Ovary (tissue), 3 donors: Measurements from ENCODE around the gene SENP8.

ENCODE experiments used
- EP300 ChIP-seq: sonication (generic); formaldehyde crosslinking; IDR thresholded peaks from one replicate; pipeline ENCODE4 v1.6.1; 2017; ENCODE audit warnings: antibody characterized with exemption
- POLR2A ChIP-seq: fragments of 450-650 bp; IDR thresholded peaks from one replicate; pipeline ENCODE4 v1.6.1; 2017; ENCODE audit warnings: antibody characterized with exemption, mild to moderate bottlenecking, moderate library complexity
- TF ChIP-seq, protein P1 (sequence below), 3 donors: fragments of 450-650 bp in 2 of 3; fragments of 200-600 bp in 1 of 3; IDR thresholded peaks; one replicate each; pipeline versions ENCODE4 v1.5.1 to v1.8.0; 2016 to 2022; ENCODE audit warnings: antibody characterized with exemption in 3 of 3, mild to moderate bottlenecking in 1 of 3
- donor health status: DM: no; HTN: no; CAD: no.

- TF ChIP-seq POLR2A (no peak), EP300 (no peak)
- TF ChIP-seq, protein P1, sequence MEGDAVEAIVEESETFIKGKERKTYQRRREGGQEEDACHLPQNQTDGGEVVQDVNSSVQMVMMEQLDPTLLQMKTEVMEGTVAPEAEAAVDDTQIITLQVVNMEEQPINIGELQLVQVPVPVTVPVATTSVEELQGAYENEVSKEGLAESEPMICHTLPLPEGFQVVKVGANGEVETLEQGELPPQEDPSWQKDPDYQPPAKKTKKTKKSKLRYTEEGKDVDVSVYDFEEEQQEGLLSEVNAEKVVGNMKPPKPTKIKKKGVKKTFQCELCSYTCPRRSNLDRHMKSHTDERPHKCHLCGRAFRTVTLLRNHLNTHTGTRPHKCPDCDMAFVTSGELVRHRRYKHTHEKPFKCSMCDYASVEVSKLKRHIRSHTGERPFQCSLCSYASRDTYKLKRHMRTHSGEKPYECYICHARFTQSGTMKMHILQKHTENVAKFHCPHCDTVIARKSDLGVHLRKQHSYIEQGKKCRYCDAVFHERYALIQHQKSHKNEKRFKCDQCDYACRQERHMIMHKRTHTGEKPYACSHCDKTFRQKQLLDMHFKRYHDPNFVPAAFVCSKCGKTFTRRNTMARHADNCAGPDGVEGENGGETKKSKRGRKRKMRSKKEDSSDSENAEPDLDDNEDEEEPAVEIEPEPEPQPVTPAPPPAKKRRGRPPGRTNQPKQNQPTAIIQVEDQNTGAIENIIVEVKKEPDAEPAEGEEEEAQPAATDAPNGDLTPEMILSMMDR (IDR thresholded peaks at IDR 0.05): no peak
These were observed 17.5 kb downstream of the SENP8 start for GRCh38 chr15:72135719-72136118.
